GM12878 (cell line): ENCODE measurements around the gene STXBP1. TPM values are rescaled to one million over a fixed set of nuclear protein-coding genes. Genes with fewer than 3 reads are reported as not detected.

Source experiments
- ATAC-seq: fragments of 200-7000 bp; cut with Tn5 transposase; 3 replicates; pipeline ENCODE4 v1.9.1; 2020; ENCODE audit warnings: mild to moderate bottlenecking, moderate library complexity
- BruUV-seq: library from RNA; stranded (reverse); fragments of 400-500 nt; replicated peaks from 2 replicates; lab custom pipeline; 2021; lab: Mats Ljungman, UMichigan
- CTCF ChIA-PET: fragments of 300-600 bp; sonication (Branson Sonifier 250); formaldehyde crosslinking; extraction: SDS; loops from one replicate; lab custom pipeline; 2021; ENCODE audit warnings: inconsistent platforms; lab: Yijun Ruan, JAX
- POLR2A ChIA-PET: fragments of 350-600 bp; formaldehyde crosslinking; extraction: SDS; loops from one replicate; lab custom pipeline; 2021; ENCODE audit warnings: inconsistent platforms; lab: Charles Lee
- RAD21 ChIA-PET: fragments of 300-600 bp; sonication (Branson Sonifier 250); formaldehyde crosslinking; loops from one replicate; lab custom pipeline; 2023; ENCODE audit warnings: antibody characterized with exemption; ENCODE audit not compliant: unreplicated experiment; lab: Charles Lee
- SMC1A ChIA-PET: fragments of 300-600 bp; sonication (Branson Sonifier 250); formaldehyde crosslinking; loops from one replicate; lab custom pipeline; 2023; ENCODE audit not compliant: unreplicated experiment, uncharacterized antibody; lab: Charles Lee
- DNase-seq: peaks from one replicate; pipeline ENCODE4 v3.0.0-alpha.2; 2011; ENCODE audit warnings: low read depth, low spot score
- FAIRE-seq: peaks from 3 replicates; lab custom pipeline; 2011; peaks lifted over from hg19 to GRCh38; lab: Jason Lieb, UNC
- H2AFZ ChIP-seq: 2 replicates; pipeline ENCODE4 v1.6.0; 2011; ENCODE audit warnings: low read depth, low read length, control low read depth; ENCODE audit not compliant: control insufficient read depth
- H3K27ac ChIP-seq: 2 replicates; pipeline ENCODE4 v1.5.1; 2011; ENCODE audit warnings: control low read depth; ENCODE audit not compliant: control insufficient read depth, insufficient read depth
- H3K27me3 ChIP-seq, 2 experiments: replicated peaks in 1 of 2; 2 replicates each; pipeline versions ENCODE4 v1.6.0 to v1.6.1; 2011; ENCODE audit warnings: low read length in 1 of 2; ENCODE audit not compliant: control insufficient read depth in 2 of 2, insufficient read depth in 2 of 2
- H3K36me3 ChIP-seq, 2 experiments: 2 replicates each; pipeline ENCODE4 v1.5.1; 2011; ENCODE audit warnings: low read length in 1 of 2; ENCODE audit not compliant: control insufficient read depth in 2 of 2, insufficient read depth in 2 of 2
- H3K4me1 ChIP-seq: 2 replicates; pipeline ENCODE4 v1.6.1; 2011; ENCODE audit warnings: mild to moderate bottlenecking, low read length, moderate library complexity, mixed read lengths; ENCODE audit not compliant: control insufficient read depth, insufficient read depth
- H3K4me2 ChIP-seq: 2 replicates; pipeline ENCODE4 v1.6.0; 2011; ENCODE audit warnings: control low read depth; ENCODE audit not compliant: control insufficient read depth, insufficient read depth
- H3K4me3 ChIP-seq: fragments of 200-600 bp; sonication (generic); 2 replicates; pipeline ENCODE4 v1.5.1; 2016
- H3K79me2 ChIP-seq: 2 replicates; pipeline ENCODE4 v1.6.0; 2011; ENCODE audit warnings: low read length; ENCODE audit not compliant: control insufficient read depth, insufficient read depth
- H3K9ac ChIP-seq: 2 replicates; pipeline ENCODE4 v1.8.0; 2011; ENCODE audit warnings: low read length, control low read depth, mixed read lengths; ENCODE audit not compliant: control insufficient read depth, insufficient read depth
- H3K9me3 ChIP-seq: replicated peaks from 3 replicates; pipeline ENCODE4 v1.5.1; 2011; ENCODE audit warnings: mild to moderate bottlenecking, low read length; ENCODE audit not compliant: control insufficient read depth, insufficient read depth
- H4K20me1 ChIP-seq: 2 replicates; pipeline ENCODE4 v1.6.0; 2011; ENCODE audit not compliant: control insufficient read depth, insufficient read depth
- CREB1 ChIP-seq: IDR thresholded peaks from 2 replicates; pipeline ENCODE4 v1.6.1; 2012; ENCODE audit warnings: low read depth, mild to moderate bottlenecking, inconsistent platforms
- DPF2 ChIP-seq: fragments of 450-650 bp; IDR thresholded peaks from 2 replicates; pipeline ENCODE4 v1.6.1; 2017; ENCODE audit warnings: mild to moderate bottlenecking
- MEF2A ChIP-seq: IDR thresholded peaks from 2 replicates; pipeline ENCODE4 v1.6.1; 2011; ENCODE audit warnings: low read depth, mild to moderate bottlenecking, low read length, moderate library complexity; ENCODE audit not compliant: insufficient read depth
- NBN ChIP-seq: fragments of 450-650 bp; IDR thresholded peaks from 2 replicates; pipeline ENCODE4 v1.6.1; 2016
- NFYB ChIP-seq: IDR thresholded peaks from 2 replicates; pipeline ENCODE4 v1.6.1; 2011; ENCODE audit warnings: low read depth, mild to moderate bottlenecking, low read length, improper control_type of control experiment, moderate library complexity; ENCODE audit not compliant: insufficient read depth
- POLR2A ChIP-seq: IDR thresholded peaks from 2 replicates; pipeline ENCODE4 v1.6.1; 2011; ENCODE audit warnings: low read depth, mild to moderate bottlenecking, low read length
- SUZ12 ChIP-seq: fragments of 200-600 bp; sonication (generic); IDR thresholded peaks from one replicate; pipeline ENCODE4 v1.6.1; 2018; ENCODE audit warnings: antibody characterized with exemption, mild to moderate bottlenecking; ENCODE audit not compliant: unreplicated experiment
- WGBS: methylation state at CpG from one replicate; pipeline ENCODE4 v1.1.6; 2016; ENCODE audit warnings: low lambda C conversion rate; ENCODE audit not compliant: insufficient replicate concordance, insufficient coverage; ENCODE audit errors: missing lambda C conversion rate; 5-methylcytosine and 5-hydroxymethylcytosine counted together
- in situ Hi-C: fragments of 300-500 bp; cut with MboI; formaldehyde crosslinking; loops from 9 replicates; pipeline ENCODE4 v1.14.3; 2018; ENCODE audit warnings: mixed read lengths
- intact Hi-C: fragments of 100-400 bp; cut with micrococcal nuclease; formaldehyde crosslinking; loops from one replicate; pipeline ENCODE4 v1.14.2; 2022; ENCODE audit not compliant: unreplicated experiment
- polyA plus RNA-seq, 11 experiments: library from polyadenylated mRNA; depleted of rRNA in 4 of 11; unstranded in 6 of 11; stranded (reverse) in 5 of 11; fragments of >200 nt; fragmentation: Nextera tagmentation in 4 of 11; fragmentation: Illumina TruSeq in 1 of 11; extraction: Ambion mirVana in 4 of 11; extraction: Trizol in 1 of 11; gene quantifications; 1 replicate in 1 of 11; 2 replicates in 10 of 11; pipeline versions ENCODE4 v1.2.1 to v1.2.3, GENCODE V29; 2011 to 2016; ENCODE audit warnings: inconsistent platforms in 2 of 11, missing spikeins in 2 of 11, low read depth in 1 of 11
- total RNA-seq, 4 experiments: library from RNA; depleted of rRNA in 3 of 4; stranded (reverse); fragments of >200 nt in 3 of 4; fragmentation: Illumina TruSeq in 1 of 4; extraction: Trizol in 1 of 4; gene quantifications; 2 replicates each; pipeline versions ENCODE4 v1.2.1 to v1.2.3, GENCODE V29; 2013 to 2021

STXBP1 gene
- total and polyA plus RNA-seq, 10 of the 15 experiments (the other 5 are each of a cell fraction or from before 2014, with no cell fraction given), result 0.08 to 0.85 (median 0.31) TPM; not detected in 3

- TF ChIP-seq DPF2, result 0 out of 2 replicates have a peak, but pooled peaks have one; percentile 29
- TF ChIP-seq POLR2A, result peak; percentile 44; the same call in 1 of the 2 replicates
- peak; percentile 66; the same call in 1 of the 2 replicates for TF ChIP-seq NFYB
- peak; percentile 43 for TF ChIP-seq SUZ12
Measured at GRCh38 chr9:127611899-127612790, at the start of gene STXBP1 (continued).

GRCh38 chr9:127562279-127562796 is 49.7 kb upstream of the STXBP1 start:
- intact Hi-C loops, result no loop called here
- TF ChIP-seq CREB1, result no peak
- no peak for TF ChIP-seq MEF2A
- no peak for TF ChIP-seq NBN
- TF ChIP-seq, all 136 proteins: peak for 0
- Histone ChIP-seq H3K27ac (no peak overlapping the region), H3K79me2 (no peaks in the 10 kb centered on the region), H3K4me2 (no peak overlapping the region), H3K4me3 (no peak overlapping the region), H3K4me1 (no peaks in the 10 kb centered on the region), H3K27me3 (no peaks in the 10 kb centered on the region; a peak in 1 of 4 replicates), H3K36me3 (no peaks in the 10 kb centered on the region), H2AFZ (no peak overlapping the region), H3K9ac (no peak overlapping the region), H3K9me3 (no peaks in the 10 kb centered on the region), H4K20me1 (no peaks in the 10 kb centered on the region)
- in situ Hi-C loops, result no loop called here
- POLR2A ChIA-PET, result no interaction called here
- DNase-seq (no peak), ATAC-seq (no peak), FAIRE-seq (no peak)
- CTCF ChIA-PET, result no interaction called here
- SMC1A ChIA-PET, result no interaction called here
- WGBS, result 38% methylated on average over 12 of the region's 12 CpGs
- RAD21 ChIA-PET, result no interaction called here
- no TSS peak for BruUV-seq
